Skeletal muscle satellite cell (primary cell): ENCODE measurements around the gene GTPBP1.

Experiments used
- H3K27me3 ChIP-seq: 2 replicates; pipeline ENCODE4 v1.7.0; 2013; ENCODE audit warnings: low read length; ENCODE audit not compliant: control insufficient read depth, insufficient read depth
- H3K36me3 ChIP-seq: 2 replicates; pipeline ENCODE4 v1.7.0; 2013; ENCODE audit warnings: mild to moderate bottlenecking, control low read depth, low read length; ENCODE audit not compliant: insufficient read depth
- H3K4me1 ChIP-seq: 2 replicates; pipeline ENCODE4 v1.7.0; 2013; ENCODE audit warnings: low read length; ENCODE audit not compliant: control insufficient read depth, insufficient read depth
- H3K4me2 ChIP-seq: 2 replicates; pipeline ENCODE4 v1.7.0; 2013; ENCODE audit warnings: mild to moderate bottlenecking, low read length
- H3K4me3 ChIP-seq: 2 replicates; pipeline ENCODE4 v1.7.0; 2013; ENCODE audit warnings: low read length
- H3K9ac ChIP-seq: 2 replicates; pipeline ENCODE4 v1.7.0; 2013; ENCODE audit warnings: mild to moderate bottlenecking, low read depth, low read length, moderate library complexity
- H3K9me3 ChIP-seq: replicated peaks from 2 replicates; pipeline ENCODE4 v1.7.0; 2013; ENCODE audit warnings: mild to moderate bottlenecking, control low read depth, low read length

The GTPBP1 gene

DNA sequence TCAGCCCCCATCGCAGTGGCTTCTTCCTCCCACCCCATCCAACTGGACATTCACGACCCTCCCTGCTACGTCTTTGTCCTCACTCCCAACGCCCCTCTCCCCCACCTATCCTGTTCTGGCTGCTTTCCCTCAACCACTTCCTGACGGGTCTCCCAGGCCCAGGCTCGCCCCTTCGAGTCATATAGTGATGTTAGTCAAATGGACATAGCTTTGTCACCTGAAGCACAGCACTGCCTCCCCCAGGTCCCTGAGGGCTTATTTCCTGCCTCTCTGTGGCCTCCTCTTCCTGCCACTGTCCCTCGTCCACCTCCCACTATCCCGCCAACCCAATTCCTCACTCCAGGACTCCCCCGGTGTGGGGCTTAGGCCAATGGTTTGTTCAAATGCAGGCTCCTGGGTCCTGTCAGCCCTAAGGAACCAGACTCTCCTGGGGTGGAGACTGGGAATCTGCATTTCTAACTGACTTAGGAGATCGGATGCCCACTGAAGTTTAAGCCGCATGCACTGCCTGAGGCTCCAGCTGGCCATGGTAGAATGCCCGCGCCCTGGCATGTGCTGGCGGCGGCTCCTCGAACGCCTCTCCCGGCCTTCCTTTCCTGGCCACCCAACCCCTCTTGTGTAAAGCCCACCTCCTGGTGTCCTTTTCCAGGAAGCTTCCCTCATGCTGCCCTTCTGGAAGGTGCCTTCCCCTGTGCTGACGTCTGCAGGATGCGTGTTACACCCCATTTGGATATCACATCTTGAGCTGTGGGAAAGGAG lies 31.7 kb downstream of the GTPBP1 start:
- Histone ChIP-seq H3K4me1 (peaks cover 11% of the 10 kb centered on the region), H3K27me3 (no peaks in the 10 kb centered on the region), H3K36me3 (peaks cover 93% of the 10 kb centered on the region), H3K4me2 (no peak overlapping the region), H3K9ac (no peak overlapping the region), H3K9me3 (no peaks in the 10 kb centered on the region), H3K4me3 (no peak overlapping the region)

DNA sequence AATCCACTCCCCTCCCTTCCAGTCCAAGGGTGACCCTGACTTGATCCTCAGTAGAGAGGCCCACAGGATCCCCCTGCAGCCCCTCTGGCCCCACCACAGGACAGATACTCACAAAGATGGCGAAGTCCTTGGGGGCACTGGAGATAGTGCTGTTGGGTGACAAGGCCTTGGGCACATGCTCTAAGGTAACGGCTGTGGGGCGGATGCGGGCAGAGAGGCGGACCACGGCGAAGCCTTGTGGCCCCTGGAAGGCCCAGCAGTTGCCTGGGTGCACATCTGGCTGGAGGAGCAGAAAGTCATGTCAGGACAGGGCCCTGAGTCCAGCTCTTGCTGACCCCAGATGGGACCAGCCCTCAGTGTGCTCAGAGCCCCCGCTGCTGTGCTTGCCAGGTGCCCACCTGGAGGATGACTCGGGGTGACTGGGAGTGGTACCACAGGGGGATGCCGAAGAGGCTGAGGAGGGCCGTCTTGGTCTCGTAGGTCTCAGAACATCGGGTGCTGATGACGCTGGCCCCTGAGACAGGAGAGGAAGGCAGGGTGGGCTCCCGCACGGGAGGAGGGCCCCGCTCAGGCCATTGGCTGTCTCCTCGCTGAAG lies 32.8 kb downstream of the GTPBP1 start:
- H3K9ac ChIP-seq, result no peak overlapping the region
- H3K4me1 ChIP-seq, result peaks cover 10% of the 10 kb centered on the region
- no peaks in the 10 kb centered on the region for H3K9me3 ChIP-seq
- no peak overlapping the region for H3K4me2 ChIP-seq
- H3K36me3 ChIP-seq, result peaks cover 95% of the 10 kb centered on the region
- H3K27me3 ChIP-seq, result no peaks in the 10 kb centered on the region
- no peak overlapping the region for H3K4me3 ChIP-seq

DNA sequence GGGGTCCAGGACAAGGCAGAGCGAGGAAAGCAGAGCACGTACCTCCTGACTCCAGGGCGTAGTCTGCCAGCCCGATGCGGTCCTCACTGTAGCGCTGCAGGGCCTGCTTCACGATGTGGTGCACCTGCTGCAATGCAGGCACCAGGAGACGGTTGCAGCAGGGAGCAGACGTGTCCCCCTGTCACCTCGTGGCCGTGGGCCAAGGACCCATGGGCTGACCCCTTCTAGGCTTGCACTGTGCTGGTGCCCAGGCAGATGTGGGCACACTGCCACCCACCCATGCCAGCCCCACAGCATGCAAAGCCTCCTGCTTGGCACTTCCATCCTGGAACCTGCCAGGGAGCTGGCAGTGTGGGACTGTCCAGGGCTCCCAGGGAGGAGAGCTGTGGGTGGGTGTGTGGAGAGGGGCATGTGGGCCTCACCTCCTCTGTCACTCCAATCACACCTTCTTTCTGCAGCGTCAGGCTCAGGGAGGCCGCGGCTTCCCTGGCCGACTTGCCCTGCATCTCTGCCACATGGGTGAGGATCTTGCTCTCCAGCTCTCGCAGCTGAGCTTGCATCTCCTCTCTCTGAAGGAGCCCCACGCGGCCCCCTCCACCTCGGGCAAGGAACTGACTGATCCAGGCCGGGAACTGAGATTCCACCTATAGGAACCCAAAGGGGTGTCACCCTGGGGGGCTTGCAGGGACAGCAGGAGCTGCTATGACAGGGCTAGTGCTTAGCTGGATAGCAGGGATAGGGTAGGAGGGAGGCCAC lies 33.7 kb downstream of the GTPBP1 start:
- Histone ChIP-seq H3K9me3 (no peaks in the 10 kb centered on the region), H3K4me1 (peaks cover 3% of the 10 kb centered on the region), H3K4me3 (no peak overlapping the region), H3K27me3 (no peaks in the 10 kb centered on the region), H3K36me3 (peaks cover 88% of the 10 kb centered on the region), H3K9ac (no peak overlapping the region), H3K4me2 (no peak overlapping the region)

DNA sequence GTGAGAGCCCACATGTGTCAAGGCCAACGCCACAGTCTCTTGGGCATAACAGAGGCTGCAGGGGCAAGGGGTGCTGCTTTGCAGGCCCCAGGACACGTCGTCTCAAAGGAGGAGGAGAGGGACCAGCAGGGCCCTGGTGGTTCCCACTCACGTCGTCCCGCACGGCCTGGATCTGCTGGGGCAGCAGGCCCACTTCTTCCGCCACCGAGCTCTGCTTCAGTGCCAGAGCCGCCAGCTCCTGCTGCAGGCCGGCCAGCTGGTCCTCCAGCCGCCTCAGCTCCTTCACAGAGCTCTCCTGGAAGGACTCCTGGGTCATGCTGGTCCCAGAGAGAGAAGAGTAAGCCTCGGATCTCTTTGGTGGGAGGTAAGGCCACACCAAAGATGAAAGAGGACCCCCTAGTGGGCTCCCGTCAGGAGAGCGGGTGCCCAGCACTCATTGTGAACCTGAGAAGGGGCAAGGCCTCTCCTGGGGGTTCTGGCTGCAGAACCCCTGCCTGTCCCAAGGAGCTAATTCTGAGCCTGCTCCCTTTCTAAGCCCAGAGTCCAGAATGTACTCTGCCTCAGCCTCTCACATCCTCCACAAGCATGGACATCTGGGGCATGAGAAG lies 34.5 kb downstream of the GTPBP1 start:
- H3K9ac ChIP-seq, result no peak overlapping the region
- no peaks in the 10 kb centered on the region for H3K27me3 ChIP-seq
- peaks cover 89% of the 10 kb centered on the region for H3K36me3 ChIP-seq
- H3K4me2 ChIP-seq, result no peak overlapping the region
- no peaks in the 10 kb centered on the region for H3K9me3 ChIP-seq
- H3K4me1 ChIP-seq, result peaks cover 3% of the 10 kb centered on the region
- no peak overlapping the region for H3K4me3 ChIP-seq

DNA sequence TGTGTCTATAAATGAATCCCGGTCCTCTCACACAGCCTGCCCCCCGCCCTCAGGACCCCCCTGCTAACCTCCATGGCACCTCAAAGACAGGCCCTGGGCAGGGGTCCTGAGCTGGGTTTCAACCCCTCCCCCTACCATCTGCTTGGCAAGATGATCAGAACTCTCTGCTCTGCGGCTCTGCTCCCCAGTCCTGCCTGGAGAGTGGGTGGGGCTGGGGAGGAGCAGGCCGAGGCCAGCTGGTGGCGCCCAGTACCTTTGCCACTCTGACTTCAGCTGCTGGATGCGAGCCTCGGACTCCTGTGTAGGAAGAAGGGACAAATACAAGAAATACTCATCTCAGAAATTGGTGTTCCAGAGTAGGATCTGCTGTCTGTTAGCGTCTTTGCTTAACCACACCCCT lies 35.0 kb downstream of the GTPBP1 start:
- Histone ChIP-seq H3K9ac (no peak overlapping the region), H3K4me2 (no peak overlapping the region), H3K9me3 (no peaks in the 10 kb centered on the region), H3K4me3 (no peak overlapping the region), H3K36me3 (peaks cover 89% of the 10 kb centered on the region), H3K27me3 (no peaks in the 10 kb centered on the region), H3K4me1 (peaks cover 3% of the 10 kb centered on the region)

DNA sequence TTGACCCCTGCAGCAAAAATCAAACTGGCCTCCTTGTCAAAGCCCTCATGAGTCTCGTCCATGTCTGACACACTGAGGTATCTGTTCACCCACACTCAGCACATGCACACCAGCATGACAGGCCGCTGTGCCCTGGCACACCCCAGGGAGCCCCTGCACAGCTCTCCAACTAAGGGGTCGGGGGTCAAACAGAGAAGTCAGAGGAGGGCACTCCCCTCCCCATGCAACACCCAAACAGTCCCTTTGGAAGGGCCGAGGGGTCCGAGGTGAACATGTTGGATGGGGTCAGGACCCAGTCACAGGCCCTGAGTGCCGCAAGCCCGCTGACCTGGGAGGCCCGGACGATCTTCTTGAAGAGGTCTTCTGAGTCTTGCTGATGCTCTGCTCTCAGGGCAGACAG lies 35.4 kb downstream of the GTPBP1 start:
- H3K4me3 ChIP-seq, result no peak overlapping the region
- no peak overlapping the region for H3K4me2 ChIP-seq
- H3K4me1 ChIP-seq, result peaks cover 3% of the 10 kb centered on the region
- no peaks in the 10 kb centered on the region for H3K9me3 ChIP-seq
- H3K36me3 ChIP-seq, result peaks cover 89% of the 10 kb centered on the region
- no peaks in the 10 kb centered on the region for H3K27me3 ChIP-seq
- no peak overlapping the region for H3K9ac ChIP-seq

DNA sequence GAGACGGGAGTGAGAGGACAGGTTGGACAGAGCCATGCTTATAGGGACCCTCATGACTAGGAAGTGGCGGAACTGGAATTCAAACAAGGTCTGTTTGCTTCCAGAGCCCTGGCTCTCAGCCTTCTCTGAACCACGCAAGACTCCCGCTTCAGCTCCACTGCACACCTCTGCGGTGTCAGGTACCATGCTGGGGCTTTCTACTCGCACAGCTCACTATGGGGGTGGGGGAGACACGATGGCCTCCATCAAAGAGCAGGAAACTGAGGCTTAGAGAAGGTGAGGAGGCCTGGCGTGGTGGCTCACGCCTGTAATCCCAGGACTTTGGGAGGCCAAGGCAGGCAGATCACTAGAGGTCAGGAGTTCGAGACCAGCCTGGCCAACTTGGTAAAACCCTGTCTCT lies 35.8 kb downstream of the GTPBP1 start:
- peaks cover 89% of the 10 kb centered on the region for H3K36me3 ChIP-seq
- H3K27me3 ChIP-seq, result no peaks in the 10 kb centered on the region
- H3K9me3 ChIP-seq, result no peaks in the 10 kb centered on the region
- H3K4me1 ChIP-seq, result peaks cover 3% of the 10 kb centered on the region
- no peak overlapping the region for H3K4me3 ChIP-seq
- no peak overlapping the region for H3K4me2 ChIP-seq
- no peak overlapping the region for H3K9ac ChIP-seq

DNA sequence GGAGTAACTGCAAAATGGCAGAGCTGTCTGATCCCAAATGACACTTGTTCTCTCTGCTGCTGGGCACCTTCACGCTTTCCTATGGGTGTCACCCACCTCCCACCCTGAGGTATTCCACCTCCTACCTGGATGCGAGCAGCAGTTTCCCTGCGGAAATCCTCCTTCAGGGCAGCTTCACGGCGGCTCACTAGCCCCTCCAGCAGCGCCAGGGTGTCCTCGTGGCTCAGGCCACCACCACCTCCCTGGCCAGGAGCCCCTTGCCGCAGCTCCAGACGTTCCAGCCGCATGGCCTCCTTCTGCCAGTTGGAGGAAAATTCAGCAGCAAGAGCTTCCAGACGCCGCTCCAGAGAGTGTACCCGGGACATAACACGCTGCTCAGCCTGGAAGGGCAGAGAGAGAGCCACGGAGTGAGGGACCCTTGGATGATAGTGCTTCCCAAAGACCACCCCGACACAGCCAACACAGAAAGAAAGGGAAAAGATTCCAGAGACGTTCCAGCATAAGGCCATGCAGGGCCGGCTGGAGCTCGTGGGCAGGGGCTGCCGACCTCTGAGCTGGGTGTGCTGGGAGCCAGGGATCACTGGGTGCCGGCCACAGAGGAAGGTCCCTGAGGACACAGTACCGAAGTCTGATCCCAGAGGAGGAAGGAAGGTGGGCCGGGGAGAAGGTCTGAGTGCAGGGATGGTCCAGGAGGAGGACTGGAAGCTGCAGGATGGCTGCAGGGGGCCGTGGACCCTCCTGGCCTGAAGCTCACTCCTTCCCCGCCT lies 36.6 kb downstream of the GTPBP1 start:
- no peak overlapping the region for H3K4me2 ChIP-seq
- no peak overlapping the region for H3K9ac ChIP-seq
- no peaks in the 10 kb centered on the region for H3K9me3 ChIP-seq
- peaks cover 81% of the 10 kb centered on the region for H3K36me3 ChIP-seq
- no peaks in the 10 kb centered on the region for H3K27me3 ChIP-seq
- peaks cover 3% of the 10 kb centered on the region for H3K4me1 ChIP-seq
- H3K4me3 ChIP-seq, result no peak overlapping the region

DNA sequence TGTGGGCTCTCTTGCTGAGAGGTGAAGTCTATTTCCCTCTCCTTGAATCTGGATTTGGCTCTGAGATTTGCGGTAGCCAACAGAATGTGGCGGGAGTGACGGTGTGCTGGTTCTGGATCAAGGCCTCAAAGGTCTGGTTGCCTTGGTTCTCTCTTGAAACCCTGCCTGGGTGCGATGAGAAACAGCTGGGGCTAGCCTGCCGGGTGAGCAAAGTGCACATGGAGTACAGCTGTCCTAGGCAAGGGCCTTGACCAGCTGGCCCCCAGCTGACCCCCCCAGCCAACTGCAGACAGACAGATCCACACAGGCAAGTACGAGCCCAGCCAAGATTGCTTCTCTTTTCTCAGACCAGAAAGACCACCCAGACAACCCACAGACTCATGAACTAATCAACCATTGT lies 39.2 kb downstream of the GTPBP1 start:
- H3K4me3 ChIP-seq, result no peak overlapping the region
- no peak overlapping the region for H3K9ac ChIP-seq
- H3K36me3 ChIP-seq, result peaks cover 73% of the 10 kb centered on the region
- H3K27me3 ChIP-seq, result no peaks in the 10 kb centered on the region
- H3K9me3 ChIP-seq, result no peaks in the 10 kb centered on the region
- H3K4me1 ChIP-seq, result no peaks in the 10 kb centered on the region
- no peak overlapping the region for H3K4me2 ChIP-seq

DNA sequence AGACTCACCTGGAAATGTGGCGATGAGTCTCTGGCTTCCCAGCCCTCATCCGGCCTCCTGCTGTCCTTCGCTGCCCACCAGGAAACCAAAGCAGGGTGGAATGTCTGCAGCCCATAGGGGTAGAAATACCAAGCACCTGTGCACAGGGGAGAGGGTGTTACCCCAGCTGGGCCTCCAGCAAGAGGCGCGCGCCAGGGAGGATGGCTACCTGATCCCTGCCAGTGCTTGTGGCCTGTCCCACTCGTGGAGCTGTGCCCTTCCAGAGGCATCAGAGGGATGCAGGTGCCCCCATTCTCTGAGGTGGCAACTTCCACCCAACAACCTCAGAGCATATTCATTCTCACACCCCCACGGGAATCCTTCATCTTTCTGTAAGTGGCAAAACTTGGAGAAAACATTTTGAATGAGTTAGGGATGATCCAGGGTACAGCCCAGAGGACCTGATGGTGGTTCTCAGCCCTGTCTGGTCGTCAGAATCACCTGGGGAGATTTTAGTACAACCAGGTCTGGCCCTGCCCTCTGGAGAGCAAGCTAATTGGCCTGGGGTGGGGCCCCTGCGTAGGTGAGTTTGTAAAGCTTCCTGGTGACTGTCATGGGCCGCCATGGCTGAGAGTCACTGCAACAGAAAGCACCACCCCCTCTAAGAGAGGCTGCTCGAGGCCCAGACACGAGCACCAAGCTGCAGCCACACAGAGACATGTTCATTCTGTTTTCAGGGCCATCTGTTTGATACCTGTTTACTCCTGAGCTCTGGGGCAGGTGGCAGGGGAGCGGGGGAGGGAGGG lies 40.1 kb downstream of the GTPBP1 start:
- Histone ChIP-seq H3K4me1 (peaks cover 1% of the 10 kb centered on the region), H3K9ac (no peak overlapping the region), H3K9me3 (no peaks in the 10 kb centered on the region), H3K4me2 (no peak overlapping the region), H3K36me3 (peaks cover 73% of the 10 kb centered on the region), H3K4me3 (no peak overlapping the region), H3K27me3 (no peaks in the 10 kb centered on the region)
